A204.1 (cell line): ENCODE results near the gene RAB11FIP4.

ENCODE experiments used
- FAIRE-seq: peaks from 2 replicates; lab custom pipeline; 2012; peaks lifted over from hg19 to GRCh38; lab: Jason Lieb, UNC

Gene RAB11FIP4

DNA sequence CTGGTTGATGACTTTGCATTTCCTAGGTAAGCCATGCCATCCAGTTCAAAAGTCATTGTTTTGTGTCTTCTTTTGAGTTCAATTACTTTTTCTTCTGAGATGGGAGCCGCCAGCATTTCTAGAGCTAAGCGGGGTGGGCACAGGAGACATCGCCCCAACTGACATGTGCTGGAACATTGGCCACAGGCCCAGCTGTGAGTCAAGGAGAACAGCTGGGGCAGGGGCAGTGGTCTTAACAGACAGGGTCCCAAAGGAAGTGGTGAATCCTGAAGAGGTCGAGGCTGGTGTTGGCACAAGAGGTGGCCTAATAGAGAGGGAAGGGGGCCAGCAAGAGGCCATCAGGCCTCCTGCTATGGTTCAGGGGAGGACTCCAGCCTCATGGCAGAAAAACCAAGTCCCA is 17.1 kb downstream of the RAB11FIP4 start:
- no peak for FAIRE-seq

DNA sequence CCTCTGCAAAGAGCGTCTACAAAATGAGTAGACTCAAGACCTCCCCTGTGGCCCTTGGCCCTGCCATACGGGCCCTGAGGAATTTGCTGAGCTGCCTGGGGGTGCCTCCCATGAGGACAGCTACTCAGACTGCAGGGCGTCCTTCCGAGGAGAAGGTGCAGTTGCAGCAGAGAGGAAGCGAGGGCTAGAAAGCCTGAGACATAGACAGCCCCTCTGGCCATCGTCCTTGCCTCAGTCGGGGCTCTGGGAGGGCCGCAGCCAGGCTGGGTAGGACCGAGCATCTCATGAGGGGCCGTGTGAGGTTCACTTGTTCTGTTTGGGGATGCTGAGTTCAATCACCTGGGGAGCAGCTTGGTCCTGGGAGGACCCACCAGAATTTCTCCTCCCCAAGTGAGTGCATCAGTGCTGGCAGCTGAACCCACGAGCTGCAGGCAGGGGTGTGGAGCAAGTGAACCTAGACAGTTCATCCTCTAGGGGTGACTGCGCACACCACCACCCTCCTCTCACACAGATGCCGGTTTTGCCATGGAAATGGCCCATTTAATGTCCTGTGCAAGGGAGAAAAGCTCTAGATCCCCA is 20.3 kb downstream of the RAB11FIP4 start:
- no peak for FAIRE-seq

DNA sequence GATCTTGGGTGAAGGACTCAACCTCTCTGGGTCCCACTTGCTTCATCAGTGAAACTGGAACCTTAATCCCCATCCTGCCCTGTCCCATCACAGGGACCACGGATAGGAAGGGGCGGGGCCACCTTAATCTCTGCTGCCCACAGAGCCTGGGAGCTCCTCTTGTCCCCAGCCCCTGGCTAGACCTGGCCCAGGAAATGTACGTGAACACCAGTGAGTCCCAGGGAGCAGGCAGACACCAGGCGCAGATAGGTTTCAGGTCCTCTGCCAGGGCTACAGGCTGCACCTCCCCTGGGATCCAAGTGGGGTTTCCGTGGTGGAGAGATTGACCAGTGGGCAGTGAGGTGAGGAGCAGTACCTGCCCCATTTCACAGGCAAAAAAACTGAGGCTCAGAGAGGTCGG is 21.0 kb downstream of the RAB11FIP4 start:
- no peak for FAIRE-seq

DNA sequence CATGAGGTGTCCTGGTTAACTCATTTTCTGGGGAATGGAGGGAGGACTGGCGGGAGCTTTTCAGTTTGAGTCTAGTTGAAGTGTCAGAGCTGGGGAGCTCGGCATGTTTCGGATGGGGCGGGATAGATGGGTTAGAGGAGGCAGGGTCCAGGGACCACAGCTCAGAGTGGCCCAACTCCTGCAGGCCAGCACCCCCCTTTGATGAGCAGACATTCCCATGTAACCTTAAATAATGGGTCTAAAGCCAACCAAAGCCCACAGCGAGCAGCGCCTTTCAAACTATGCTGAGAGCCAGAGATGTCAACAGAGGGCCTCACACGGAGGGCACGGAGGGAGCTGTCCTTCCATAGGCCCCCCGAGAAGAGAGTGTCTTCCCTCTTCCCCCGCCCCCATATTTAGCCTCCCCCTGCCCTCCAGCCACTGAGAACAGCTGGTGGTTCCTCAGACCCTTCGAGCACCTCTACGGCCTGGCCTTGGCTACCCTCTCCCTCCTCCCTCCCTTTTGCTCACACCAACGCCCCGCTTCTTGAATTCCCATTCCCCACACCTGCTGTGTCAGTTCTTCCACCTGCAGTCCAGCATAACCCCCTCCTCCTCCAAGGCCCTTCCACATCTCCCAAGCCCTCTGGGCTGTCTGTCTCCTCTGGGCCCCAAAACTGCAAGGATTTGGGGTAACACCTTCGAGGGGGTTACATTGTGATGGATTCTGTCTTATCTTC is 21.8 kb downstream of the RAB11FIP4 start:
- no peak for FAIRE-seq

DNA sequence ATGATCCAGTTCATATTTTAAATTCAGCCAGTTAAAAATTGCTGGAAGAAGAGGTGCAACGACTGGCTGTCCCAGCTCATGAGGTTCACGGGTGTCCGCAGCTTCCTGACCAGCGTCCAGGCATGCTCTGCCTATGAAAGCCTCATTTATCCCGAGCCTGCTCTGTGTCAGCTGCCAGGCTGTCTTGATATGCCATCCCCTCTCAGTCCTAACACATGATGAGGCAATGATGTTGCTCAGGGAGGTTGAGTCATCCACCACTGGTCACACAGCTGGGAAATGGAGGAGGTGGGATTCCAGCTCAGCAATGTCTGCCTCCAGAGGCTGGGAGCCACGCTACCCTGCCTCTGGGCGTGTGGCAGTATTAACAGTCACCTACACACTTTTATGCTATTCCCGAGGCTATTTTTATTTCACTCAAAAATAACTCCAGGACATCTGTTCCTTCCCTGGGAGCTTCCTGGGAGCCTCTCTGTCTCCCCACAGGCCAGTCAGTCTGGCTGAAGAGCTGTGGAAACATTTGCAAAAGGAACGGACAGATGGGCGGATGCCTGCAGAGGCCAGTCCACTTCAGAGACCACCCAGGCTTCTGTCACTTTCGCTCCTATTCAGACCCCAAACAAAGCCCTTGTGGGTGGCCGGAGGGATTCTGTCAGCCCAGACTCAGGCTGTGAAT is 22.5 kb downstream of the RAB11FIP4 start:
- no peak for FAIRE-seq

DNA sequence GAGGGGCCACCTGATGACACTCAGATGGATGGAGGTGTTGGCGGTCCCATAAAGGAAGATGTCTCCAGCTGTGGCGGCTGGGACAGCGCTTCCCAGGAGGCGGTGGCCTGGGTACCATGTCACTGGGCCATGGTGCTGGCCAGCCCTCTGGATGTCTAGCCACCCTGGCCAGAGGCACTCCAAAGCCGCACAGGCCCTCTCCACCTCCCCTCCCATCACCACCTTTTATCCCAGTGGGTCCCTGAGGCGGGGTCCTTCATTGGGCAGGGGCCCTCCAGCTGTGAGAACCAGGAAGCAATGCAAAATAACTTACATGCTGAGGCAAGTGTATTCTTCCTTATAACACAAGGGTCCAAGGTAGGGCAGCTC is 23.1 kb downstream of the RAB11FIP4 start:
- FAIRE-seq: no peak

DNA sequence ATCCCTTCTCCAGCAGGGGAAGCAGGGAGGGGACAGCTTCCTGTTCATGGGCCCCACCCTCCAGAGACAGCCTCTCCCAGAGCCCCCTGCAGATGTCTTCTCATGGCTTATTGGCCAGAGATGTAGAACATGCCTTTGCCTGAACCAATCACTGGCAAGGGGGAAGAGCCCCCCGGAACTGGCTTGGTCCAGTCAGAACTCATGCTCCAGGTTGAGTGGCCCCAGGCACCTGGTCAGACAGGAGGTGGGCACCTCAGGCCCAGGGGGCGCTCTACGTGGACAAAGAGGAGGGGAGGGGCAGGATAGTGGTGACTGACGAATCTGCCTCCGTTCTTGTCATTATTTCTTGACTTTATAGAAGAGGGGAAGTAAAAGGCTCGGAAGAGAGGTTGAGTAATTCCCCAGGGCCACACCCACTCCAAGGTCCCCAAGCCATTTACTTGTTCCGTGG is 23.6 kb downstream of the RAB11FIP4 start:
- FAIRE-seq: no peak

DNA sequence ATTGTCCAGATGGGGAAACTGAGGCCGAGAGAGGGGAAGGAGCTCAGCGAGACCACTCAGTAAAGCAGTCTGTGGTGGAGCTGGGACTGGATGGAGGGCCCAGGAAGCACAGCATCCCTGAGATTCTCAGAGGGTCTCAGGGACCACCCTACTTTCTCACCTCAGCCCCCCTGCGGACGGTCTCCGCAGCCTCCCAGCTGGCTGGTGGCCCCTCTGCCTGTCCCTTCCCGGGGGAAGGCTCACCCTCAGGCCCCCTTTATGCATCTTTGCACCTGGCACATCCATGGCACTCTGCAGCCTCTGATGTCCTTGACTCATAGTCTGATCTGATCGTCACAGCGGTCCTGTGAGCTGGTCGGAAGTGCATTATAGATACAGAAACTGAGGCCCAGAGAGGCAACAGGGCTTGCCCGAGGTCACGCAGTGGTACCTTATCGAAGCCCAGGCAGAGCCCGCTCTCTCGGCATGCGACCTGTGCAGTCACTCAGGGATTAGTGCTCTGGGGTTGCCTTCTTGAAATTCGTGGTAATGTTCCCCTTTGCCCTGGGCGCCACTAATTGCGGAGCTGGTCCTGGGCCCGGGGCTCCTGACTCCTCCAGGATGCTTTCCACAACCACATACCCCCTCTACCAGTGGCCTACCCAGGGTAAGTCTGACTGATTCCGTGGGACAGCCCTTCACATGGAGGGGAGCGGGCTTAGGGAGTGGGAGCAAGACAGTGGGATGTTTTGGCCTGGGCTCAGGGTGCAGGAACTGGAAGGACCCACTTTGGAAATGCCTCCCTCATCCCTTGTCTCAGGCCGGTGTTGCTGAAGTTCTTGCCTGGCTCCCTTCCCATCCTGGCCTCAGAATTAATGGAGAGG is 24.4 kb downstream of the RAB11FIP4 start:
- no peak for FAIRE-seq

DNA sequence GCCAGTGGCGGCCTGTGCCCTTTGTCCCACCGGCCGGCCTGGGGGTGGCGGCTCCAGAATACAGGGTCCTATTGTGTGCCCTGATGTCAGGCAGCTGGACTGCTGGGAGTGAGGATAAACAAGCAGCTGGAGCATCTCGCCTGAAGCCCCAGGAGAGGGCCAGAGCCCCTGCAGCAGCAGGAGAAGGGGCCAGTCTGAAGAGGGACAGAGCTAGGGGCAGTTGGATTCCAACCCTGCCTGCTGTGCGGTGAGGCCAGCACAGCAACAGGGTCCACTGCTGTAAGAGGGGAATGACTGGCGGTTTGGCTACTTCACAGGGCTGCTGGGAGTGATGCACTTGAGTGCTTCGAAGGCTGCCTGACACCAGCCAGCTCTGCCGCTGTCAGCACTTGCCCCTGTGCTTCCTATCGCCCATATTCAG is 25.0 kb downstream of the RAB11FIP4 start:
- no peak for FAIRE-seq

DNA sequence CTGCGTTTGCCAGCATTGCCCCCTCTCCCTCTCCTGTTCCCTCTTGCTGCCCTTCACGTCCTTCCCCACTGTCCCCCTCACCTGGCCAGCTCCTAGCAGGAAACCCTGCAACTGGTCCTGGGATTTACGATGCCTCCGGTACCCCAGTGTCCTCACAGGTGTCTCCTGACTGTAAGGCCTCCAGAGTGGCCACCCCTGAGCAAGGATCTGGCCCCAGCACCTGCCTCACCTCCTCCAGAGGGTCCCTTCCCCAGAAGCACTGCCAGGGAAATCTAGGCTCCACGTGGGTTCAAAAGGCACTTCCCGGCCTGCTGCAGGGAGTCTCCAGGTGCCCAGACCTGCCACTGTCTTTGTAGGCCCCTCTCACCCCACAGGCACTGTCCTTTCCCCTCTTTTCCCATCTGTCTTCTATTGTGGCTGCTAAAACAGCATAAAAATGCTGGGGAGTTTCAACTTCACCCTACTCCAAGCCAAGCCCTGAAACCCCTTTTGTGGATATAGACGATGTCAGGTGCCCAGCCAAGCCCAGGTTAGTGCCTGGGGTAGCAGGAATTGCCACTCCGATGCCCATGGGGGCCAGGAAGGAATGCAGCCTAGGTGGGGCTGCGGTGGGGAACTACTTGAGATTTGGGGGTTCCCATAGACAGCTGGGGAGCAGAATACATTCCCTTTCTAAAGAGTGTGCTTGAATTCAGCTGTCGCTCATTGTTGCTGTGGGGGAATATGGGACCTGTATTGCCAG is 25.7 kb downstream of the RAB11FIP4 start:
- no peak for FAIRE-seq

DNA sequence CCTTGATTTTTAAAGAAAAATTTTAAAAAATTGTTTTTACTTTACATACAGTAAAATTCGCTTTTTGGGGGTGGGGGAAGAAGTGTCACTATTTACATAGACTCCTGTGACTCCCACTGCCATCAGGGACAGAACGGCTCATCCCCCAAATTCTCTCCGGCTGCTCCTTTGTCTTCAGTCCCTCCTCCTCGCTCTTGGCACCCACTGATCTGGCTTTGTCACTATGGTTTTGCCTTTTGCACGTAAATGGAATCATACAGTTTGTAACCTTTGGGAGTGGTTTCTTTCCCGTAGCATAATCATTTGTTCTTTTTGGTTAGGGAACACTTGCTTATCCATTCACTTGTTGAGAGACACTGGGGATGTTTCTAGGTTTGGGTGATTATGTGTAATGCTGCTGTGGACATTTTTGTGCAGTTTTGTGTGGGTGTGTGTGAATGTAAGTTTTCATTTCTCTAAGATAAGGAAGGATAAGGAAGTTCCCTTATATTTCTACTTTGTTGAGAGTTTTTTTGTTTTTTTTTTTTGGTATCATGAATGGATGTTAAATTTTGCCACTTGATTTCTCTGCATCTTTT is 27.4 kb downstream of the RAB11FIP4 start:
- no peak for FAIRE-seq

DNA sequence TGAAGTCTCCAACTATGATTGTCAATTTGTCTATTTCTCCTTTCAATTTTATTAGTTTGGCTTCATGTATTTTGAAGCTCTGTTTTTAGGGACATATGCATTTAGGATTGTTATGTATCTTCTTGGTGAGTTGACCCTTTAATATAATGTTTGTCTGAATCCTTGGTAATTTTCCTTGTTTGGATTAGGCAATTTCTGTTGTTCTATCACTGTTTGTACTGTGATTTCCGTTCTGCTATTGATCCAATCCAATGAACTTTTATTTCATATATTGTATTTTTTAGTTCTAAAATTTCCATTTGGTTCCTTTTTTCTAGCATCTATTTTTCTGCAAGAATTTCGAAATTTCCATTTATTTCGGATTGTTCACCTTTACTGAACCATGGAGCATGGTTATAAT is 31.0 kb downstream of the RAB11FIP4 start:
- no peak for FAIRE-seq

DNA sequence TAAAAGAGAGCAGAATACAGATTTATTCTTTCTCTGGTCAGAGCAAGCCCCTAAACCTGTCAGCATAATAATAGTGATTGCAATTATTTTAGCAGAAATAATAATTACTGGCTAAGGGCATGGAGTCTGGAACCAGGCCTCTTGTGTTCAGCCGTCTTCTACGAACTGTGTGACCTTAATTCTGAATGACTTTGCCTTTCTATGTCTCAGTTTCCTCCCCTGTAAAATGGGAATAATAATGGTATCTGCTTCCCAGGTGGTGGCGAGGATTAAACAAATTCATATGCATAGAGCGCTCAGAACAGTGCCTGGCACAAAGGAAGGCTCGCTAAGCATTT is 33.4 kb downstream of the RAB11FIP4 start:
- FAIRE-seq: no peak

DNA sequence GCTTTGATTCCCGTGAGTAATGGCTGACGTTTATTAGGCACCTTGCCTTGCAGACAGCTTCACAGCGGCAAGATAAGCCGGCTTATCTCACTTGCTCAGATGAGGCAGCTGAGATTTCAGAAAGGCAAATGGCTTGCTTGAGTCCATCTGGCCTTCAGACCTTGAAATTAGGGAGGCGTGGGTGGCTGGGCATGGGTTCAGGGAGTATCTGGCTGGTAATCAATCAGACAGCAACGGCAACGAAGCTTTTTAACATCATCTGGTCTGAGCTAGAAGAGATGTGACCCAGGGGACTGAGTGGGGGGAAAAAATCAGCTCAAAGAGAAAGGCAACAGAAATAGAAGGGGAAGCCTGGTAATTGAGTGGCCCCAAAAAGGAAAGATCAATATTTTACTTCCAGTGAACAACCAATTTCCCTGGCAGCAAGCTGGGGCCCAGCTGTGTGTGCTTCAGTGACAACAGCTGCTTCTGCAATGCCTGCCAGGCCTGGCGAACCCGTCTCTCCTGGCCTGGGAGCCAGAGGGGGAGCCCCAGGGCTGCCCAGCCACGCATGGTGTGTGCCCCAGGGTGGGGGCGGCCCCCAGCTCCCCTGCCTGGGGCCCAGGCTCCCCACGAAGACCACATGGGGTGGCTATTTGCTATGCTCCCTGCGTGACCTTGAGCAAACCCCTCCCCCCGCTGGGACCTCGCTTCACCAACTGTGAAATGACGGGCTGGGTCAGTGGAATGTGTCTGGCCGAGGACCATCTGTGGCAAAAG is 34.0 kb downstream of the RAB11FIP4 start:
- no peak for FAIRE-seq

DNA sequence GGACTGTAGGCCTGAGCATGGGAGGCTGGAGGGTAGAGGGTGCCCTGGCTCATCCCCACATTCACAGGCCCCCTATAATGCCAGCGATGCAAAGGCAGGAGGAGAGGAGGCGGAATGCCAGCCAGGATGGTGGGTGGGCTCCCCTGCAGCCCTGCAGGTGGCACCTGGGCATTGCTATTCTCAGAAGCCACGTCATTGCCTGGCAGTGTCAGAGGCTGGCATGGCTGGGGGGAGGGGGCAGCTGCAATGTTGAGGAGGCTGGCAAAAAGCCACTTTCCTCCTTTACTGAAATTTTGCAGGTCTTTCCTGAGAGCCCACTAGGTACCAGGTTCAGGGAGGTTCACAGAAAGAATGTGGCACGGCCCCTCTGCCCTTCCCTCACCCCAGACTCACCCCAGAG is 36.2 kb downstream of the RAB11FIP4 start:
- no peak for FAIRE-seq

DNA sequence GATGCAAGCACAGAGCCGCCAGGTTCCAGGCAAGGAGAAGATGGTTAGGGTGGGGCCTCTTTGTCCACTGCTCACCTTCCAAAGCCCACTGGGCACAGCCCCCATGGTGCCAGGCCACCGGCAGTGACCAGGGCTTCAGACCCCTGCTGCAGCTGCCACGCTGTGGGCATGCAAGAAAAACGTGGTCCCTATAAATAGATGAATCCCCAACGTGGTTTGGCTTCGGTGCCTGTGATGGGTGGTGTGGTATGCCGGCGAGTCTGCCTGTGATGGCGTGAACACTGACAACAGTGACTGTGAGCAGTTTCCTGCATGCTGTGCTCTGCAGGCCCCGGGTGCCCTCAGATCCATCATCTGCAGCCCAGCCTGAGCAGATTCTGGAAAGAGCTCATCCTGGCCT is 36.6 kb downstream of the RAB11FIP4 start:
- FAIRE-seq: no peak

DNA sequence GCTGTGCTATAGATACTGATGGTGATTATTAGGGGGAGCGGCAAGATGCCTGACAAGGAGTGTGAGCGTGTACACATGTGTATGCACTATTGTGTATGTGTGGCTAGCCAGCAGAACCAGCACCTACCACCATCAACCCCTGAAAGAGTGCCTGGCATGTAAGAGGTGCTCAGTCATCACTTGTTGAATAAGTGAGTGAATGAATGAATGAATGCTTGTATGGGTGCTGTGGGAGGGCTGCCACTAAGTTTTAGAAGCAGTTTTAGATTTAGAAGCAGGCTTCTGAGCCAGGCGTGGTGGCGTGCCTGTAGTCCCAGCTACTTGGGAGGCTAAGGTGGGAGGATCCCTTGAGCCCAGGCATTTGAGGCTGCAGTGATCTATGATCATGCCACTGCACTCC is 37.0 kb downstream of the RAB11FIP4 start:
- no peak for FAIRE-seq

DNA sequence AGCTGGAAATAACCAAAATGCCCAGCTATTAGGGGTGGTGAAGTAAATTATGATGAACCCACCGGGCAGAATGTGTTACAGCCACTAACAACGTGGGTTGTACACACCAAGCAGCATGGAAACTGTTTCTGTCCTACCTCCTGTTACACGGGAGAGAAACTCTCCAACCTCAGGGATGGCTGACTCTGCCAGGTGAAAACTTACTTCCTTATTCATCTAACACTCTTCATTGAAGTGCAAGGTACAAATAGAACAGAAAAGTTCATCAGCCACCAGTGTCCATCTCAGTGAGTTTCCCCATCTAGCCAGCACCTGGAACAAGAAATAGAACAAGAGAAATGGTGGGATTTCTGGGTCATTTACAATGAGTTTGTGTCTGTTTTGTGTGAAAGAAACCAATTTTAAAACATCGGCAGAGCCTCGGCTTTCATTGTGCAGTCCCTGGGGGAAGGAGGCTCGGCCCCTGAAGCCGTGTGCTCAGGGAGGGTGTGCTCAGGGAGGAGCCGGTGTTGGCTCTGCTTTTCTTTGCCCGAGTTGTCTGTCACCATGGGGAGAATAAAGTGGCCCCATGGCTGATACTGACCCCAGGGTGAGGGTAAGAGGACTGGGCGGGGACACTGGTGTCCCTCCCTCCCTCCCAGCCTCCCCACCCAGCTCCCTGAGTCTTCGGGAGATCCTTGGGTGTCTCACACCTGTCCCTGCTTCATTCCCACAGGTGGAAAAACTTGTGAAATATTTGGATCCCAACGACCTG is 39.8 kb downstream of the RAB11FIP4 start:
- no peak for FAIRE-seq

DNA sequence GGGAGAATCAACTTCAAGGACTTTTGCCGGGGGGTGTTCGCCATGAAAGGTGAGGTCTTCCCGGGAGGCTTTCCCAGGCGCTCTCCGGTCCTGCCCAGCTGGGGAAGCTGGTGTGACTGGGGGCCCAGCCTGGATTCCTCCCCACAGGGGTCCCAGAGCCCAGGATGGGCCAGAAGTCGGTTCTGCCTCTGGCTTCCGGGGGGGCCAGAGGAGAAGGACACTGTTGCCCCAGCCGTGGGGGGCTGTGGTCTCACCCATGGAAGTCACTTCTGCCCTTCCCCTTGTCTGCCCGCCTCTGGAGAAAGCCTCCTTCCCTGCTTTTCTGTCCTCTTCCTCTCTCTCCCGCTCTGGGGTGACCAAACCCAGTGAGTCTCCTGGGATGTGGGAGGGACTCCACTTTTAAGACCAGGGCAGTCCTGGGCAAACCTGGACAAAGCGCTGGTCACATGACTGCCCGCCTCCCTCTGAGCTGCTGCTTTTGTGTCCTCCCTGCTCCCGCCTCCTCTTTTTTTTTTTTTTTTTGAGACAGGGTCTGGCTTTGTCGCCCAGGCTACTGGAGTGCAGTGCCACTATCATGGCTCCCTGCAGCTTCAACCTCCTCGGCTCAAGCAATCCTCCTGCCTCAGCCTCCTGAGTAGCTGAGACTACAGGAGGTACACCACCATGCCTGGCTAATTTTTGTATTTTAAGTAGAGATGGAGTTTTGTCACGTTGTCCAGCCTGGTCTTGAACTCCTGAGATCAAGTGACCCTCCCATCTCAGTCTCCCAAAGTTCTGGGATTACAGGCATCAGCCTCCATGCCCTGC is 40.6 kb downstream of the RAB11FIP4 start:
- no peak for FAIRE-seq
